Fibroblast of pulmonary artery (primary cell): ENCODE data around the gene DPP6.

ENCODE experiments used
- DNase-seq: peaks from one replicate; pipeline ENCODE4 v3.0.0-alpha.2; 2010; ENCODE audit warnings: low read depth
- H3K4me3 ChIP-seq: replicated peaks from 2 replicates; pipeline ENCODE4 v1.5.1; 2011; ENCODE audit warnings: low read depth, mild to moderate bottlenecking, control low read depth, low read length, moderate library complexity
- TF ChIP-seq, protein P1 (sequence below): IDR thresholded peaks from 2 replicates; pipeline ENCODE4 v1.5.1; 2011; ENCODE audit warnings: mild to moderate bottlenecking, control low read depth, low read length, inconsistent platforms; ENCODE audit errors: missing control alignments

The DPP6 gene

DNA sequence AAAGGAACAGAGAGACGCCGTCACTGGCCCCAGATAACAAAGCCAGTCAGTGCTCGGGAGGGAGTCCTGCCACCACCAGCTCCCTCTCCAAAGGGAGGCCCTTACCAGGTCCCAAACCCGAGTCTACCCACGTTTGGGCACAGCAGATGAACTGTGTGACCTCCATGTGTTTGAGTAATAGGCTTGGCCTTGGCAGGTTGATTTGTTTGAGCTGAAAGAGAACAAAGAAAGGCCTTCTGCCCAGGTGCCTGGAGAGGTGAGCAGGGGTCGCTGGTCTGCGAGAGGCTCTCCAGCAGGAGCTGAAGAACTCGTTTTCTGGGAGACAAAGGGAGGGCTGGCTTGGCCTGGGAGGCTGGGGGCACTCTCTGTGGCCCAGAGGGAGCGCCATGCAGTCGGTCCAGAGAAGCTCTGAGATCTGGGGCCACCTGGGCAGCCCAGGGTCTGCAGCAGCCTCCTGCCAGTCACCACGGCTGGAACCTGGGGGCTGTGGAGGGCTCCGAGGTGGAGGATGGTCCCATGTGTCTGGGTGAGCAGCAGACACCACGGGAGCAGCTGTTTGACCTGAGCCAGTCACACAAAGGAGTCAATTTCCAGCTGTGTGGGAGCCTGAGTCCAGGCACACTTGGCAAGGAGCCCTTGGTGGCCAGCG lies 851.0 kb downstream of the DPP6 start:
- H3K4me3 ChIP-seq: no peak overlapping the region
- TF ChIP-seq, protein P1, sequence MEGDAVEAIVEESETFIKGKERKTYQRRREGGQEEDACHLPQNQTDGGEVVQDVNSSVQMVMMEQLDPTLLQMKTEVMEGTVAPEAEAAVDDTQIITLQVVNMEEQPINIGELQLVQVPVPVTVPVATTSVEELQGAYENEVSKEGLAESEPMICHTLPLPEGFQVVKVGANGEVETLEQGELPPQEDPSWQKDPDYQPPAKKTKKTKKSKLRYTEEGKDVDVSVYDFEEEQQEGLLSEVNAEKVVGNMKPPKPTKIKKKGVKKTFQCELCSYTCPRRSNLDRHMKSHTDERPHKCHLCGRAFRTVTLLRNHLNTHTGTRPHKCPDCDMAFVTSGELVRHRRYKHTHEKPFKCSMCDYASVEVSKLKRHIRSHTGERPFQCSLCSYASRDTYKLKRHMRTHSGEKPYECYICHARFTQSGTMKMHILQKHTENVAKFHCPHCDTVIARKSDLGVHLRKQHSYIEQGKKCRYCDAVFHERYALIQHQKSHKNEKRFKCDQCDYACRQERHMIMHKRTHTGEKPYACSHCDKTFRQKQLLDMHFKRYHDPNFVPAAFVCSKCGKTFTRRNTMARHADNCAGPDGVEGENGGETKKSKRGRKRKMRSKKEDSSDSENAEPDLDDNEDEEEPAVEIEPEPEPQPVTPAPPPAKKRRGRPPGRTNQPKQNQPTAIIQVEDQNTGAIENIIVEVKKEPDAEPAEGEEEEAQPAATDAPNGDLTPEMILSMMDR: no peak
- DNase-seq: no peak

DNA sequence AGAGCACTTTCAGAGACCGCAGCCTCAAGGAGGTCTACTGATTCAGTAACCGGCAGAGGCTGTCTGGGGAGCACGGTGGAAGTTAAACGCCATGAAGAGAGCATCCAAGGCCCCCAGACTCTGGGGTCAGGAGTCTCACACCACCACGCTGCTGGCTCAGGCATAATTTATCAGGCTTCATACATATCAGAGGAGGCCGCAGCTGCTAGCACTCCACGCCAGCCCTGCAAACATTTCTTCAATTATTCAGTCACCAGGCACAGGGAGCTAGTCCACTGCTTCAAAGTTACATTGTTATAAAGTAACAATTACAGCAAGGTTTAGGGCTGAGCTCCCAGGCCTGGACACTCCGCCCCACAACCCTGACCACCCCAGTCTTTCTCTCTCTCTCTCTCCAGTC lies 852.9 kb downstream of the DPP6 start:
- TF ChIP-seq, protein P1: no peak
- no peak for DNase-seq

DNA sequence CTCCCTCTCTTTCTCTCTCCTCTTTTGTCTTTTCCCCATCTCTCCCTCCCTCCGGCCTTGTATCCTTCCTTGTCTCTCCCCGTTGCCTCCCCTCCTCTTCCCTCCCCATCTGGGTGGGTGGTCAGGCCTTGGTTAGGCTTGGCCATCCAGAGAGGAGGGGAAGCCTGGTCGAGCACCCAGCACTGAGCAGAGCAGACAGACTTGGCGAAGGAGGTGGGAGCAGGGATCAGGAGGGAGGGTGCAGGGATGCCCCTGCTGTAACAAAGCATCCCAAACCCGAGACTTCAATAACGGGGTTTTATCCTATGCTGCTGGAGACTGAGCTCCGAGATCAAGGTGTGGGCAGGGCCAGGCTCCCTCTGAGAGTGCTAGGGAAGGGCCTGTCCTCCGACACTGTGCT lies 853.4 kb downstream of the DPP6 start:
- TF ChIP-seq, protein P1: no peak
- DNase-seq: no peak
- no peak overlapping the region for H3K4me3 ChIP-seq

More for the DNA sequence above, 852.9 kb downstream of the DPP6 start:
- no peak overlapping the region for H3K4me3 ChIP-seq

DNA sequence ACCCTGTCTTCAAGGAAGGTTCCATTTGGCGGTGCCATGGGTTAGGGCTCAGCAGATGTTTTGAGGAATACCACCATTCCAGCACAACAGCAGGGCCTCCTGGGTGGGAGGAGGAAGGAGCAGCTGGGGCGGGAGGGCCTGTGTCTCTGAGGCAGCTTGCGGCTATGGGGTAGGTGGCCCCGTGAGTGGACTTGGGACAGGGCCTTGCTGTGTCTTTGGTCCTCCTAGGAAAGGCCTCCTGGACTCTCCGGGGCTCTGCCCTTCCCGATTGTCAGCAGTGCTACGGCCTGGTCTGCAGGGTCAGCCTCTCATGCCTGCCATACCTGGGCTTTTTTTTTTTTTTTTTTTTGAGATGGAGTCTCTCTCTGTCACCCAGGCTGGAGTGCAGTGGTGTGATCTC lies 854.0 kb downstream of the DPP6 start:
- TF ChIP-seq, protein P1: no peak
- no peak overlapping the region for H3K4me3 ChIP-seq

DNA sequence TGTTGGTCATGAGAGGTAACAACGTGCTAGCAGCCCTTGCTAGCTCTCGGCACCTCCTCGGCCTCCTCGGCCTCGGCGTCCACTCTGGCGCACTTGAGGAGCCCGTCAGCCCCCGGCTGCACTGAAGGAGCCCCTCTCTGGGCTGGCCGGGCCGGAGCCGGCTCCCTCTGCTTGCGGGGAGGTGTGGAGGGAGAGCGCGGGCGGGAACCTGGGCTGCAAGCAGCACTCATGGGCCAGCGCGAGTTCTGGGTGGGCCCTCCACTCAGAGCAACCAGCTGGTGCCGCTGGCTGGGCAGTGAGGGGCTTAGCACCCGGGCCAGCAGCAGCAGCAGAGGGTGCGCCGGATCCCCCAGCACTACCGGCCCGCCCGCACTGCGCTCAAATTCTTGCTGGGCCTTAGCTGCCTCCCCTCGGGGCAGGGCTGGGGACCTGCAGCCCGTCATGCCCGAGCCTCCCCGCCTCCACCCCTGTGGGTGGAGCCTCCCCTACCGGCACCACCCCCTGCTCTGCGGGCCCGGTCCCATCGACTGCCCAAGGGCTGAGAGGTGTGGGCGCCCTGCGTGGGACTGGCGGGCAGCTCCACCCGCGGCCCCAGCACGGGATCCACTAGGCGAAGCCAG lies 854.6 kb downstream of the DPP6 start:
- no peak for DNase-seq
- H3K4me3 ChIP-seq: no peak overlapping the region
- TF ChIP-seq, protein P1: no peak

More for the DNA sequence above, 854.0 kb downstream of the DPP6 start:
- no peak for DNase-seq

DNA sequence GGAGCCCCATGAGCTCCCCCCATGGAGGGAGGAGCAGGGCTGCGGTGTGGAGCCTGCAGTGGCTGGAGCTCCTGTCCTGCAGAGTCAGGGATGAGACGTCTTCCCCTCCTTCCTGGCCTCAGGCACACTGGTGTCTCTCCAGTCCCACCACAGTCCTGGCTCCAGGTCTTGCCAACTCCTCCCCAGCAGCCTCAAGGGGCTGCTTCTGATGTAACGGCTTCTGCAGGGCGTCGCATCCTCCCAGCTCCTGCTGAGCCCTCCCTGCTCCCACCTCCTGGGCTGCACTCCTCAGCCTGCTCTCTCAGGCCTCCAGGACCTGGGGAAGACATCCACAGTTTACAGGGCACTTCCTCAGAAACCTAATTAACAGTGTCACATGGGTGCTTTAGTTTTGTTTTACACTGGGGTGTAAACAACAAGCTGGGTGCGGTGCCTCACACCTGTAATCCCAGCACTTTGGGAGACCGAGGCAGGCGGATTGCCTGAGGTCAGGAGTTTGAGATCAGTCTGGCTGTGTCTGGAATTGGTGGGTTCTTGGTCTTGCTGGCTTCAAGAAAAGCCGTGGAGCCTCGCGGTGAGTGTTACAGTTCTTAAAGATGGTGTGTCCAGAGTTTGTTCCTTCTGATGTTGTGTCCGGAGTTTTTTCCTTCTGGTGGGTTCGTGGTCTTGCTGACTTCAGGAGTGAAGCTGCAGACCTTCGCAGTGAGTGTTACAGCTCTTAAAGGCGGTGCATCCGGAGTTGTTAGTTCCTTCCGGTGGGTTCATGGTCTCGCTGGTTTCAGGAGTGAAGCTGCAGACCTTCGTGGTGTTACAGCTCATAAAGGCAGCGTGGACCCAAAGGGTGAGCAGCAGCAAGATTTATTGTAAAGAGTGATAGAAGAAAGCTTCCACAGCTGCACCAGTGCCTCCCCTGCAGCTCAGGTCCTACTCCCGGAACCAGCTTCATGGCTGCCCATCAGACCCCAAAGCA lies 855.7 kb downstream of the DPP6 start:
- no peak for DNase-seq
- no peak overlapping the region for H3K4me3 ChIP-seq
- TF ChIP-seq, protein P1: no peak
